ENCODE measurements around the gene LRBA.
"Not testable (repeated sequence)": the region's sequence is repeated elsewhere in the genome, so short reads cannot be mapped to it uniquely, and the experiment has no call there.

LRBA gene, protein sequence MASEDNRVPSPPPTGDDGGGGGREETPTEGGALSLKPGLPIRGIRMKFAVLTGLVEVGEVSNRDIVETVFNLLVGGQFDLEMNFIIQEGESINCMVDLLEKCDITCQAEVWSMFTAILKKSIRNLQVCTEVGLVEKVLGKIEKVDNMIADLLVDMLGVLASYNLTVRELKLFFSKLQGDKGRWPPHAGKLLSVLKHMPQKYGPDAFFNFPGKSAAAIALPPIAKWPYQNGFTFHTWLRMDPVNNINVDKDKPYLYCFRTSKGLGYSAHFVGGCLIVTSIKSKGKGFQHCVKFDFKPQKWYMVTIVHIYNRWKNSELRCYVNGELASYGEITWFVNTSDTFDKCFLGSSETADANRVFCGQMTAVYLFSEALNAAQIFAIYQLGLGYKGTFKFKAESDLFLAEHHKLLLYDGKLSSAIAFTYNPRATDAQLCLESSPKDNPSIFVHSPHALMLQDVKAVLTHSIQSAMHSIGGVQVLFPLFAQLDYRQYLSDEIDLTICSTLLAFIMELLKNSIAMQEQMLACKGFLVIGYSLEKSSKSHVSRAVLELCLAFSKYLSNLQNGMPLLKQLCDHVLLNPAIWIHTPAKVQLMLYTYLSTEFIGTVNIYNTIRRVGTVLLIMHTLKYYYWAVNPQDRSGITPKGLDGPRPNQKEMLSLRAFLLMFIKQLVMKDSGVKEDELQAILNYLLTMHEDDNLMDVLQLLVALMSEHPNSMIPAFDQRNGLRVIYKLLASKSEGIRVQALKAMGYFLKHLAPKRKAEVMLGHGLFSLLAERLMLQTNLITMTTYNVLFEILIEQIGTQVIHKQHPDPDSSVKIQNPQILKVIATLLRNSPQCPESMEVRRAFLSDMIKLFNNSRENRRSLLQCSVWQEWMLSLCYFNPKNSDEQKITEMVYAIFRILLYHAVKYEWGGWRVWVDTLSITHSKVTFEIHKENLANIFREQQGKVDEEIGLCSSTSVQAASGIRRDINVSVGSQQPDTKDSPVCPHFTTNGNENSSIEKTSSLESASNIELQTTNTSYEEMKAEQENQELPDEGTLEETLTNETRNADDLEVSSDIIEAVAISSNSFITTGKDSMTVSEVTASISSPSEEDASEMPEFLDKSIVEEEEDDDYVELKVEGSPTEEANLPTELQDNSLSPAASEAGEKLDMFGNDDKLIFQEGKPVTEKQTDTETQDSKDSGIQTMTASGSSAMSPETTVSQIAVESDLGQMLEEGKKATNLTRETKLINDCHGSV (N-terminal part only)

GRCh38 chr4:151014521-151015458, at the start of gene LRBA:
LRBA (minus strand) TSS chr4:151015284; CDS start chr4:151014642, 642 bp downstream.
- TF ChIP-seq, protein P1, sequence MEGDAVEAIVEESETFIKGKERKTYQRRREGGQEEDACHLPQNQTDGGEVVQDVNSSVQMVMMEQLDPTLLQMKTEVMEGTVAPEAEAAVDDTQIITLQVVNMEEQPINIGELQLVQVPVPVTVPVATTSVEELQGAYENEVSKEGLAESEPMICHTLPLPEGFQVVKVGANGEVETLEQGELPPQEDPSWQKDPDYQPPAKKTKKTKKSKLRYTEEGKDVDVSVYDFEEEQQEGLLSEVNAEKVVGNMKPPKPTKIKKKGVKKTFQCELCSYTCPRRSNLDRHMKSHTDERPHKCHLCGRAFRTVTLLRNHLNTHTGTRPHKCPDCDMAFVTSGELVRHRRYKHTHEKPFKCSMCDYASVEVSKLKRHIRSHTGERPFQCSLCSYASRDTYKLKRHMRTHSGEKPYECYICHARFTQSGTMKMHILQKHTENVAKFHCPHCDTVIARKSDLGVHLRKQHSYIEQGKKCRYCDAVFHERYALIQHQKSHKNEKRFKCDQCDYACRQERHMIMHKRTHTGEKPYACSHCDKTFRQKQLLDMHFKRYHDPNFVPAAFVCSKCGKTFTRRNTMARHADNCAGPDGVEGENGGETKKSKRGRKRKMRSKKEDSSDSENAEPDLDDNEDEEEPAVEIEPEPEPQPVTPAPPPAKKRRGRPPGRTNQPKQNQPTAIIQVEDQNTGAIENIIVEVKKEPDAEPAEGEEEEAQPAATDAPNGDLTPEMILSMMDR (IDR thresholded peaks at IDR 0.05; ENCODE audit: insufficient read depth, low read depth, low read length, missing control alignments): no peak
- peak; percentile 90 for DNase-seq (ENCODE audit: low read depth)
- peak within 1 kb of the TSS; percentile 78 for H3K4me3 ChIP-seq (ENCODE audit: low read depth, low read length)

- not testable (repeated sequence) for DNase-seq (ENCODE audit: low read depth); H3K4me3 ChIP-seq (ENCODE audit: low read depth, low read length)
Measured at GRCh38 chr4:151063143-151063542, 48.1 kb upstream of the LRBA start.

GRCh38 chr4:151055539-151055938, 40.5 kb upstream of the LRBA start:
- H3K4me3 ChIP-seq (ENCODE audit: low read depth, low read length): no peak overlapping the region
- no peak for DNase-seq (ENCODE audit: low read depth)
- TF ChIP-seq, protein P1 (IDR thresholded peaks at IDR 0.05; ENCODE audit: insufficient read depth, low read depth, low read length, missing control alignments): no peak

- no peak for DNase-seq (ENCODE audit: low read depth)
- TF ChIP-seq, protein P1 (IDR thresholded peaks at IDR 0.05; ENCODE audit: insufficient read depth, low read depth, low read length, missing control alignments): no peak
- no peak overlapping the region for H3K4me3 ChIP-seq (ENCODE audit: low read depth, low read length)
Measured at GRCh38 chr4:151052785-151053184, 37.7 kb upstream of the LRBA start.

DNA sequence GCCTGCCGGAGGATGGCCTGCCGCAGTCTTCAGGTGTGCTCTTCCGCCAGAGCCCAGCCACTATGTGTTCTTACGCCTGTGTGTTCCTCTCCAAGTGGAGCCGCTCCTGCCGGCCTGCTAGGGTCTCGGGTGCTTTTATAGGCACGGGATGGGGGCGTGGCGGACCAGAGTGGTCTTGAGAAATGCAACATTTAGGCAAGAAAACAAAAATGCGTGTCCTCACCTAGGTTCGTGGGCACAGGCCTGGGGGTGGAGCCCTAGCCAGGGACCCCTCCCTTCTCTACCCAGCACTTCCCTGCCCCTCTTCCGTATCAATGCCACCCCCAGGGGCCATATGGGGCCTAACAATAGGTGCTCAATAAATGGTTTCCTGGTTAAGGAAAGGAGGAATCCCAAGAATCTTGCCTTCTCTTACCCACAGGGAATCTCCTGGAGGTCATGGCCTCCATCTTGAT, 34.4 kb upstream of the LRBA start:
- TF ChIP-seq, protein P1 (IDR thresholded peaks at IDR 0.05; ENCODE audit: insufficient read depth, low read depth, low read length, missing control alignments): no peak
- DNase-seq (ENCODE audit: low read depth): no peak
- H3K4me3 ChIP-seq (ENCODE audit: low read depth, low read length): no peak overlapping the region

GRCh38 chr4:151048913-151049312, 33.8 kb upstream of the LRBA start:
- TF ChIP-seq, protein P1 (IDR thresholded peaks at IDR 0.05; ENCODE audit: insufficient read depth, low read depth, low read length, missing control alignments): no peak
- H3K4me3 ChIP-seq (ENCODE audit: low read depth, low read length): no peak overlapping the region

More at GRCh38 chr4:151048913-151049312, 33.8 kb upstream of the LRBA start:
- DNase-seq (ENCODE audit: low read depth): no peak

Measured in GM12865 (cell line).